Muscle of leg (tissue), 11 donors: Measurements from ENCODE around the gene SLC39A11. TPM values are rescaled to one million over a fixed set of nuclear protein-coding genes. Genes with fewer than 3 reads are reported as not detected.
A peak's percentile ranks its signal among the peaks of the same experiment; 100 is the strongest.
"Not testable (repeated sequence)": the region's sequence is repeated elsewhere in the genome, so short reads cannot be mapped to it uniquely, and the experiment has no call there.

Experiments used
- DNase-seq: peaks from one replicate; pipeline ENCODE4 v3.0.0; 2013
- H3K27ac ChIP-seq: one replicate; pipeline ENCODE4 v1.5.1; 2013; ENCODE audit warnings: mild to moderate bottlenecking, low read length, control low read depth
- H3K27me3 ChIP-seq: one replicate; pipeline ENCODE4 v1.6.1; 2013; ENCODE audit warnings: low read length; ENCODE audit not compliant: control insufficient read depth, insufficient read depth
- H3K36me3 ChIP-seq: one replicate; pipeline ENCODE4 v1.6.1; 2013; ENCODE audit warnings: low read length; ENCODE audit not compliant: control insufficient read depth, insufficient read depth
- H3K4me1 ChIP-seq: one replicate; pipeline ENCODE4 v1.6.1; 2013; ENCODE audit warnings: low read length; ENCODE audit not compliant: control insufficient read depth, insufficient read depth
- H3K4me3 ChIP-seq: one replicate; pipeline ENCODE4 v1.5.1; 2013; ENCODE audit warnings: low read length, control low read depth
- H3K9me3 ChIP-seq: replicated peaks from 2 replicates; pipeline ENCODE4 v1.6.1; 2013; ENCODE audit warnings: low read depth, low read length; ENCODE audit not compliant: control insufficient read depth
- WGBS: methylation state at CpG from one replicate; pipeline ENCODE4 v1.1.5; 2013; ENCODE audit warnings: missing lambda C conversion rate; ENCODE audit not compliant: insufficient coverage; 5-methylcytosine and 5-hydroxymethylcytosine counted together
- polyA plus RNA-seq, 8 donors: library from polyadenylated mRNA; unstranded; fragments of 120-200 nt; gene quantifications; one replicate each; pipeline versions ENCODE4 v1.2.1 to v1.2.3, GENCODE V29; 2013; ENCODE audit warnings: inconsistent platforms in 1 of 8, low replicate concordance in 1 of 8; ENCODE audit not compliant: insufficient read length in 8 of 8, insufficient read depth in 1 of 8
- total RNA-seq: library from RNA; stranded (reverse); fragments of 120-200 nt; gene quantifications from one replicate; pipeline ENCODE4 v1.2.4, GENCODE V29; 2013

SLC39A11 gene
- total and polyA plus RNA-seq, 9 donors = 8.7 to 13.6 (median 10.0) TPM

- H3K27me3 ChIP-seq = no peaks in the 10 kb centered on the region
- peaks cover 18% of the 10 kb centered on the region for H3K9me3 ChIP-seq
- WGBS = 100% methylated on average over 2 of the region's 7 CpGs
- H3K4me3 ChIP-seq = no peak overlapping the region
- H3K36me3 ChIP-seq = no peaks in the 10 kb centered on the region
- H3K27ac ChIP-seq = no peak overlapping the region
- H3K4me1 ChIP-seq = peaks cover 12% of the 10 kb centered on the region
- DNase-seq = no peak
Measured at GRCh38 chr17:73015722-73016276, 76.7 kb downstream of the SLC39A11 start.

GRCh38 chr17:73013816-73014663, 78.4 kb downstream of the SLC39A11 start:
- peaks cover 10% of the 10 kb centered on the region for H3K9me3 ChIP-seq
- DNase-seq = no peak
- no peaks in the 10 kb centered on the region for H3K36me3 ChIP-seq
- no peak overlapping the region for H3K4me3 ChIP-seq
- peaks cover 12% of the 10 kb centered on the region for H3K4me1 ChIP-seq
- peak overlapping the region; percentile 48 for H3K27ac ChIP-seq
- no peaks in the 10 kb centered on the region for H3K27me3 ChIP-seq
- 76% methylated on average over 11 of the region's 14 CpGs for WGBS

GRCh38 chr17:73013301-73013700, 79.2 kb downstream of the SLC39A11 start:
- DNase-seq = peak; percentile 79
- H3K4me3 ChIP-seq = no peak overlapping the region
- WGBS = no CpG with 5 or more reads among the region's 8 CpGs
- H3K27ac ChIP-seq = peak overlapping the region; percentile 48
- H3K4me1 ChIP-seq = peaks cover 12% of the 10 kb centered on the region
- no peaks in the 10 kb centered on the region for H3K36me3 ChIP-seq
- peaks cover 6% of the 10 kb centered on the region for H3K9me3 ChIP-seq
- H3K27me3 ChIP-seq = no peaks in the 10 kb centered on the region

- no peak overlapping the region for H3K27ac ChIP-seq
- H3K27me3 ChIP-seq = no peaks in the 10 kb centered on the region
- no peaks in the 10 kb centered on the region for H3K36me3 ChIP-seq
- WGBS = 71% methylated on average over 7 of the region's 8 CpGs
- H3K4me3 ChIP-seq = no peak overlapping the region
- peaks cover 17% of the 10 kb centered on the region for H3K4me1 ChIP-seq
- no peaks in the 10 kb centered on the region for H3K9me3 ChIP-seq
- DNase-seq = no peak
Measured at GRCh38 chr17:73011016-73011486, 81.4 kb downstream of the SLC39A11 start.

GRCh38 chr17:73010414-73010813, 82.1 kb downstream of the SLC39A11 start:
- Histone ChIP-seq H3K4me3 (no peak overlapping the region), H3K4me1 (peaks cover 17% of the 10 kb centered on the region), H3K27ac (no peak overlapping the region), H3K36me3 (no peaks in the 10 kb centered on the region), H3K9me3 (no peaks in the 10 kb centered on the region), H3K27me3 (no peaks in the 10 kb centered on the region)
- no CpG with 5 or more reads among the region's 7 CpGs for WGBS
- DNase-seq = no peak

- 57% methylated on average over 7 of the region's 7 CpGs for WGBS
- no peaks in the 10 kb centered on the region for H3K9me3 ChIP-seq
- H3K27ac ChIP-seq = no peak overlapping the region
- no peaks in the 10 kb centered on the region for H3K27me3 ChIP-seq
- DNase-seq = no peak
- no peak overlapping the region for H3K4me3 ChIP-seq
- peaks cover 5% of the 10 kb centered on the region for H3K4me1 ChIP-seq
- H3K36me3 ChIP-seq = no peaks in the 10 kb centered on the region
Measured at GRCh38 chr17:73007407-73007806, 85.1 kb downstream of the SLC39A11 start.

GRCh38 chr17:73005360-73005759, 87.1 kb downstream of the SLC39A11 start:
- Histone ChIP-seq H3K36me3 (no peaks in the 10 kb centered on the region), H3K4me3 (no peak overlapping the region), H3K4me1 (peaks cover 7% of the 10 kb centered on the region), H3K9me3 (no peaks in the 10 kb centered on the region), H3K27ac (no peak overlapping the region), H3K27me3 (no peaks in the 10 kb centered on the region)
- 82% methylated on average over 8 of the region's 8 CpGs for WGBS
- DNase-seq = no peak

GRCh38 chr17:73003487-73003886, 89.0 kb downstream of the SLC39A11 start:
- no peaks in the 10 kb centered on the region for H3K9me3 ChIP-seq
- H3K4me3 ChIP-seq = no peak overlapping the region
- WGBS = 92% methylated on average over 2 of the region's 6 CpGs
- H3K27ac ChIP-seq = no peak overlapping the region
- DNase-seq = no peak
- H3K36me3 ChIP-seq = no peaks in the 10 kb centered on the region
- H3K4me1 ChIP-seq = peaks cover 7% of the 10 kb centered on the region
- H3K27me3 ChIP-seq = no peaks in the 10 kb centered on the region

GRCh38 chr17:73000832-73001231, 91.7 kb downstream of the SLC39A11 start:
- 76% methylated on average over 2 of the region's 3 CpGs for WGBS
- Histone ChIP-seq H3K4me3 (no peak overlapping the region), H3K36me3 (no peaks in the 10 kb centered on the region), H3K27me3 (no peaks in the 10 kb centered on the region), H3K4me1 (peaks cover 2% of the 10 kb centered on the region), H3K9me3 (no peaks in the 10 kb centered on the region), H3K27ac (no peak overlapping the region)
- DNase-seq = no peak

GRCh38 chr17:72999474-72999873, 93.0 kb downstream of the SLC39A11 start:
- not testable (repeated sequence) for H3K27ac ChIP-seq, H3K36me3 ChIP-seq, H3K27me3 ChIP-seq, H3K4me1 ChIP-seq, H3K4me3 ChIP-seq, H3K9me3 ChIP-seq, DNase-seq
- 25% methylated on average over 2 of the region's 5 CpGs for WGBS
